Measurements from ENCODE around the gene GPATCH2.

DNA sequence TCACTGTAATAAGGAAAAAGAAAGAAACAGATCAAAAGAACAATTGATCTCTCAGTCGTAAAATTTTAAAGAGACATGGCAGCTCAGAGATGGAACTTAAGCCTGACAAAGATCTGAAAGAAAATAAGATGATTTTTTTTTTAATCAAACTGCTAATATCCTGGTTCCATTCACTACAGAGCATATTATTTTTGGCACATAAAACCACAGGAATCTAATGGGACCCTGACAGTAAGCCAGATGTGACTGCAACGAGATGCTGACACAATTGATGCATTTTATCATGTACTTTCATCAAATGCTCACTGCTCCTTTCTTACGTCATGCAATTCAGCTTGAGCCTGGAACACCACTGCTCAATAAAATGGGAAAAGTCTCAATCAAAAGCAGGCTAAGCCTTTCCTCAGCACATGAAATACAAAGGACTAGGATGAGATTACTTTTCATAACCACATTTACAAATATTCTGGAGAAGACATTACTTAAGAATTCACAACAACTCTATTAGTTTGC, 16.6 kb downstream of the GPATCH2 start:
- TF ChIP-seq, protein P1, sequence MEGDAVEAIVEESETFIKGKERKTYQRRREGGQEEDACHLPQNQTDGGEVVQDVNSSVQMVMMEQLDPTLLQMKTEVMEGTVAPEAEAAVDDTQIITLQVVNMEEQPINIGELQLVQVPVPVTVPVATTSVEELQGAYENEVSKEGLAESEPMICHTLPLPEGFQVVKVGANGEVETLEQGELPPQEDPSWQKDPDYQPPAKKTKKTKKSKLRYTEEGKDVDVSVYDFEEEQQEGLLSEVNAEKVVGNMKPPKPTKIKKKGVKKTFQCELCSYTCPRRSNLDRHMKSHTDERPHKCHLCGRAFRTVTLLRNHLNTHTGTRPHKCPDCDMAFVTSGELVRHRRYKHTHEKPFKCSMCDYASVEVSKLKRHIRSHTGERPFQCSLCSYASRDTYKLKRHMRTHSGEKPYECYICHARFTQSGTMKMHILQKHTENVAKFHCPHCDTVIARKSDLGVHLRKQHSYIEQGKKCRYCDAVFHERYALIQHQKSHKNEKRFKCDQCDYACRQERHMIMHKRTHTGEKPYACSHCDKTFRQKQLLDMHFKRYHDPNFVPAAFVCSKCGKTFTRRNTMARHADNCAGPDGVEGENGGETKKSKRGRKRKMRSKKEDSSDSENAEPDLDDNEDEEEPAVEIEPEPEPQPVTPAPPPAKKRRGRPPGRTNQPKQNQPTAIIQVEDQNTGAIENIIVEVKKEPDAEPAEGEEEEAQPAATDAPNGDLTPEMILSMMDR (IDR thresholded peaks at IDR 0.05; ENCODE audit: low read length): no peak
- no peak for TF ChIP-seq EZH2 (IDR thresholded peaks at IDR 0.05; ENCODE audit: borderline replicate concordance, low read length)
